Duodenal mucosa (tissue), 2 donors: ENCODE data around the gene HADH.
"Not testable (repeated sequence)": the region's sequence is repeated elsewhere in the genome, so short reads cannot be mapped to it uniquely, and the experiment has no call there.

ENCODE experiments used
- H3K27ac ChIP-seq: one replicate; pipeline ENCODE4 v1.7.0; 2013; ENCODE audit warnings: low read depth, low read length
- H3K27me3 ChIP-seq, 2 donors: one replicate each; pipeline ENCODE4 v1.7.0; 2013; ENCODE audit warnings: low read length in 2 of 2, control low read depth in 1 of 2; ENCODE audit not compliant: insufficient read depth in 2 of 2, control insufficient read depth in 1 of 2
- H3K36me3 ChIP-seq, 2 donors: one replicate each; pipeline ENCODE4 v1.7.0; 2013; ENCODE audit warnings: low read length in 2 of 2, control low read depth in 1 of 2; ENCODE audit not compliant: insufficient read depth in 2 of 2, control insufficient read depth in 1 of 2
- H3K4me1 ChIP-seq, 2 donors: one replicate each; pipeline ENCODE4 v1.7.0; 2013; ENCODE audit warnings: low read length in 2 of 2, control low read depth in 1 of 2; ENCODE audit not compliant: insufficient read depth in 2 of 2, control insufficient read depth in 1 of 2
- H3K4me3 ChIP-seq, 2 donors: one replicate each; pipeline ENCODE4 v1.7.0; 2013; ENCODE audit warnings: low read length in 2 of 2, low read depth in 1 of 2
- H3K9ac ChIP-seq, 2 donors: one replicate each; pipeline ENCODE4 v1.7.0; 2013; ENCODE audit warnings: low read length in 2 of 2, low read depth in 1 of 2
- H3K9me3 ChIP-seq, 2 donors: one replicate each; pipeline ENCODE4 v1.7.0; 2013; ENCODE audit warnings: low read length in 2 of 2, control low read depth in 1 of 2; ENCODE audit not compliant: control insufficient read depth in 1 of 2

HADH gene

DNA sequence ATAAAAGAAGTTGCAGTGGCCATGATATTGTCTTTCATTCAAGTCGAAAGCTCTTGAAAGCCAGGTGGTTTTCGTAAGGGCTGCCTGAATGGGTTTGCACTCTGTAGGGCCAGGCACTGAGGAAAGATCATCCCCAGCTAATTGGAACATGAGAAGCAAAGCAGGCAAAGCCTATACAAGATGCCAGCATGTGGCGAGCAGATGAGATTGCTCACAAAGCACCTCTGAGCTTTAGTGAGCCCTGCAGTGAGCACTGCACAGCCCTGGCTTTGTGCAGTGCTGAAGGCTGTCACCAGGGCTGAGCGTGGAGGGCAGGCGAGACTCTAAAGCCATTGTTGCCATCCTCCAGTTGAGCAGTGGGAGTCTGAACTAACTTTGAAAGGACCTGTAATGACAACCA is 53.8 kb downstream of the HADH start:
- Histone ChIP-seq H3K27me3 (no peaks in the 10 kb centered on the region), H3K9me3 (no peaks in the 10 kb centered on the region), H3K9ac (no peak overlapping the region), H3K27ac (no peak overlapping the region), H3K36me3 (no peaks in the 10 kb centered on the region), H3K4me1 (peaks cover 0 to 7% of the 10 kb centered on the region in 2 donors), H3K4me3 (no peak overlapping the region)

DNA sequence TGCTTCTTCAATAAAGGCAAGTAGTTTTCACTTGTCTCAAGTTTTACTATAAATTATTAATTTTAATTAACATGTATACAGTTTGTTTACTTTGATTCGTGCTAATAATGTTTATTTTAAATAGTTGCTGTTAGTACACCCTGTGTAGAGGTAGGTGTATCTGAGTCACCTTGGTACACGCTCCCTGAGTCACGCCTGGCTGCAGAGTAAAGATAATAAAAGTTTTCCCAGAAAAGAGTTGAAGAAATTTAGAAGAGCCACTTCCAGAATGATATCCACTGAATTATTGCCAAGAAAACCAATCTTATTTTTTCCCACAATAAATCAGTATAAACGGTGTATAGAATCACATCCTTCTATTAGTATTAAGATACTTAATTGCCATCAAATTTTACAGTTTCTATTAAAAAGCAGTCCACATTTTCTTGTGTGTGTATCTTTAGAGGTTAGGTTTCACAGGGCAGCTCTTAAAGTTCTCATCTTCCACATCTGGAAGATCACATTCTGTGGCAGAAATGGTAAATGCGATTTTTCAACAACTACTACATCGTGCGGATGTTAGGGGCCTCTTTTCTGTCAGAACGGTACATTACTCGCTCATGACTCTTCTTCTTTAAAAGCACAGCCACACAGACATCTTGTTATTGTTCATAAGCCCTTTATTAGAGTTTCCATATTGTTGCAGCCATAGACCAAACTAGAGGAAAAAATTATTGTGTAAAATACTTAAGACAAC is 55.4 kb downstream of the HADH start:
- no peaks in the 10 kb centered on the region for H3K27me3 ChIP-seq
- no peak overlapping the region for H3K4me3 ChIP-seq
- no peak overlapping the region for H3K27ac ChIP-seq
- H3K36me3 ChIP-seq, result no peaks in the 10 kb centered on the region
- H3K4me1 ChIP-seq, result peaks cover 4 to 11% of the 10 kb centered on the region in 2 donors
- H3K9ac ChIP-seq, result no peak overlapping the region
- H3K9me3 ChIP-seq, result no peaks in the 10 kb centered on the region

DNA sequence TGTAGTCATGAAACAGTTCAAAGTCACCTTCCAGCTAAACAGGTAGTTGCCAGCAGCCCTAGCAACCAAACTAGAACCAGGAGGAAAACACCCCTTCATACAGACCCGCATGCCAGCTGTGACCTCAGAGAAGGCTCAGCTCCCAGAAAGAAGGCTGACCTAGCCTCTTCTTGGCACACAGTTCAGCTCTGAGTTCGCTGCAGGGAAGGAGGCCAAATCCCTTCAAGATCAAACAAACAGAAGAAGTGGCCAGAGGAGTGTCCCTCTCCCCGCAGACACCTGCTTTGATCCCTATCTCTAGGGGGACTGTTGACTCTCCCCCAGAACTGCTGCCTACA is 56.0 kb downstream of the HADH start:
- no peak overlapping the region for H3K4me3 ChIP-seq
- no peak overlapping the region for H3K27ac ChIP-seq
- H3K27me3 ChIP-seq, result no peaks in the 10 kb centered on the region
- H3K36me3 ChIP-seq, result no peaks in the 10 kb centered on the region
- H3K9me3 ChIP-seq, result no peaks in the 10 kb centered on the region
- peaks cover 4 to 11% of the 10 kb centered on the region in 2 donors for H3K4me1 ChIP-seq
- H3K9ac ChIP-seq, result no peak overlapping the region

DNA sequence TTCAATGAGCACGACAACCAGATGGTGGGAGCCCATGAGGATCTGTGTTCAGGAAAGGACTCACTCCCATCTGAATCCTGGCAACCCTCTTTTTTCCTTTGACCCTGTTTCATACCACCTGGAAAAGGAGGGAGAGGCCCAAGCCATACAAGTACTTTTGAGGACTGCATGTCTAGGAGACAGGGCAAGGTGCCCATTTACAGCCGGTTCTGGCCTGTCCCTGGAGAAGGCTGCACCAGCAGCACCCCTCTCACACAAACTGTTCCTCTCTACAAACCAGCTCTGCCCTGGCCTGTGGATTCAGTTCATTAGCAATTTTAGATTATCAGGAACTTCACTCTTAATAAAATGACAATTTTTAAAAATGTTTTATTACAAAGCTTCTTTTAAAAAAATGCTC is 57.5 kb downstream of the HADH start:
- H3K9ac ChIP-seq, result no peak overlapping the region
- H3K27ac ChIP-seq, result no peak overlapping the region
- H3K27me3 ChIP-seq, result no peaks in the 10 kb centered on the region
- H3K4me1 ChIP-seq, result peaks cover 4 to 13% of the 10 kb centered on the region in 2 donors
- no peak overlapping the region for H3K4me3 ChIP-seq
- no peaks in the 10 kb centered on the region for H3K36me3 ChIP-seq
- no peaks in the 10 kb centered on the region for H3K9me3 ChIP-seq

DNA sequence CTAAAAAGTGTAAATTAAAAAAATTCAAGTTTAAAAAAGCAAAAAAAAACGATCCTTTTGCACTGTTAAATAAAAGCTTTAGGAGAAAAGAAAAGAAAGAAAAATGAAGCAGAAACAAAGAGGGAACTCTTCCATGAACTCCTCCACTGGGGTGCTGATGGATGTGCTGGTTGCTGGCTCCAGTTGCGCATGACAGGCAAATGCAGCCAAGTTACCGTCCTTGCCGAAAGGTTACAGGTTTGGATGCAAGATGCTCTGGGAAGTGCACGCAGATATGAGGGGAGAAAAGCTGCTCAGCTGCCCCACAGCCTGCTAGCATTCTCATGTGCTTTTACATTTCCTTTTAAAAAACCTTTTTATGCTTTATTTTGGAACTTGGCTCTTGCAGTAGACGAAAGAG is 58.5 kb downstream of the HADH start:
- Histone ChIP-seq H3K4me3 (no peak overlapping the region), H3K9ac (no peak overlapping the region), H3K36me3 (no peaks in the 10 kb centered on the region), H3K4me1 (peaks cover 12 to 23% of the 10 kb centered on the region in 2 donors), H3K9me3 (no peaks in the 10 kb centered on the region), H3K27me3 (no peaks in the 10 kb centered on the region), H3K27ac (no peak overlapping the region)

DNA sequence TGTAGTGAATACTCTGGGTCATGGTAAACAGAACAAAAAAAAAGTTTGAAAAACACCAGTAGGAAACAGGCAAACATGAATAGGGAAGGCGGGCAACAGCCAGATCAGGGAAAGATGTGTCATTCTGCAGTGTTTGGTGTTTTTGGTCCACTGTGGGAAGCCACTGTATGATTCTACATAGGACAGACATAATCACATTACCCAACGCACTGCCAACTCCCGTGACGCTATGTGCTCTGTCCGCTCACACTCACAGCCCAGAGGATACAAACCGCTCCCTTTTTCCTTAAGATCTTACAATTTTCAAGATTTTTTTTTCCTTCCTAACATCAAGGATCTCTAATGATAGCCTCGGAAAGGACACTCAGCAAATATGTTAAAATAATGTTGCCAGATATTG is 59.3 kb downstream of the HADH start:
- Histone ChIP-seq H3K4me3 (peak overlapping the region; percentile 57 to 61), H3K9me3 (no peaks in the 10 kb centered on the region), H3K4me1 (peaks cover 20 to 29% of the 10 kb centered on the region in 2 donors), H3K27ac (no peak overlapping the region), H3K27me3 (no peaks in the 10 kb centered on the region), H3K36me3 (no peaks in the 10 kb centered on the region), H3K9ac (no peak overlapping the region)

DNA sequence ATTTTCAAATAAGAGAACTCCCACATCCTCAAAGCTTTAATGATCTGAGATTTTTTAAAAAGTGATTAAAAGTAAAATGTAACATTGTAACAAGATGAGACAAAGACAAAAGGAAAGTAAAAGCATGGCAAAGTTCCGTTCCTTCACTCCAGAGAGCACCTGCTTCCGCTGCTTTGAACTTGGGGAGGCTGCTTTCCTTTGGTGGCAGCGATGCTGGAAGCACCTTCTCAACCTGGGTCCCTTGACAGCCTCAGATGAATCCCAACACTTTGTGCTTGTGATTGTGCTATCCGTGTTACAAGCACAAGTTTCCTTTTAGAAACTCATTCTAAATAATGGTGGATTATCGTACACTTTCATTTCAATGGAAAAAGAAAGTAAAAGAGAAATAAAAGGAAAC is 59.7 kb downstream of the HADH start:
- peak overlapping the region in 1 of 2 donors; percentile 21 for H3K9ac ChIP-seq
- H3K4me3 ChIP-seq, result peak overlapping the region; percentile 57 to 61
- H3K9me3 ChIP-seq, result no peaks in the 10 kb centered on the region
- H3K4me1 ChIP-seq, result peaks cover 24 to 29% of the 10 kb centered on the region in 2 donors
- no peaks in the 10 kb centered on the region for H3K27me3 ChIP-seq
- H3K27ac ChIP-seq, result no peak overlapping the region
- no peaks in the 10 kb centered on the region for H3K36me3 ChIP-seq

DNA sequence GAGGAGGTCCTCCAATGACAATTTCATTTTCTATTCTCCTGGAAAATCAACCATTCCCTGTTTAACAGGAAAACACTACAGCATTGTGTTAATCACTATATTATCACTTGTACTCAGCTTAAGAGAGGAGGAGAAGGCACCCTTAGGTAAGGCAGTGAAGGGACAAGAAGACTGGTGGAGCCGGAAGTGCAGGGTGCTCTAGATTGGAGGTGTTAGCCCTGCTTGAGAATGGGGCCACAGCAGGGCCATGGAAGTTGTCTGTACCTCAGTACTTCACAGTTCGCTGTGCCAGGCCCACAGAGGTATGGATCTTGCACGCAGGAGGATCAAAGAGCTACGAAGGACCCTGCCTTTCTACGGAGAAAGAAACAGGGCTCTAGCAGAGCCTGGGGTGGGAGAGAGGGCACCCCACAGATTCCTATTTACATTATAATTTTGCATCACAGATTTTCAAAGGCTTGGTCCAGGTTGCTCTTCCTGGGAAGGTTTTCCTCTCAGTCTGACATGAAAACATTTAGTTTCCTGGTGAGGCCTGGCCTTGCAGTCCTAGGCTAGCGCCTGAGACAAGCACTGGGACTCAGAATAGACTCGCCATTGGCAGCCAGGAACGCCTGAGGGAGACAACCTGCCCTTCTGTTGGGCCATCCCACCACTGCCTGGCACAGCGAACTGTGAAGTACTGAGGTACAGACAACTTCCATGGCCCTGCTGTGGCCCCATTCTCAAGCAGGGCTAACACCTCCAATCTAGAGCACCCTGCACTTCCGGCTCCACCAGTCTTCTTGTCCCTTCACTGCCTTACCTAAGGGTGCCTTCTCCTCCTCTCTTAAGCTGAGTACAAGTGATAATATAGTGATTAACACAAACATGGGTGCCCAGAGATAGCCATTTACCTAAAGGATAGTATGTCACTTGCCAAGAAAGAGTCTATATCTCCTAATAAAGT is 60.8 kb downstream of the HADH start:
- H3K9me3 ChIP-seq, H3K4me3 ChIP-seq, H3K27ac ChIP-seq, H3K36me3 ChIP-seq, H3K27me3 ChIP-seq, H3K9ac ChIP-seq: not testable (repeated sequence)
- peaks cover 24 to 27% of the 10 kb centered on the region in 2 donors for H3K4me1 ChIP-seq

DNA sequence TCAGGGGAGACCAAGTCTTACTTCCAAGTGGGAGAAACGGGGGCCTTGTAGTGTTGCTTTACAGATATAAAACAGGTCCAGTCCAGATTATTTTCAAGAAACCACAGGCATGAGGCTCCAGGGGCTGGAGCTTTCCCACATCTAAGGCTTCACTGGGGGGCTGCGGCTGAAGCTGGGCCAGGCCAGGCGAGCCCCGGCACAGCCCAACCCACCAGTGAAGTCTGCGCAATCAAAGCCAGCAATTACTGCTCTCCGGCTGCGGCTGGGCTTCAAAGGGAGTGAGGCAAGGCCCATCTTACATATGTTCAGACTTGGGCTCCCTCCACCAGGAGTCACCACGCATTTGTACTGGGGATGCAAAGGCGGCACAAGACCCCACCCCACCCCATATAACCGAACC is 61.7 kb downstream of the HADH start:
- Histone ChIP-seq H3K27ac (no peak overlapping the region), H3K9me3 (no peaks in the 10 kb centered on the region), H3K36me3 (no peaks in the 10 kb centered on the region), H3K27me3 (no peaks in the 10 kb centered on the region), H3K9ac (no peak overlapping the region), H3K4me3 (no peak overlapping the region), H3K4me1 (peaks cover 23 to 24% of the 10 kb centered on the region in 2 donors)

DNA sequence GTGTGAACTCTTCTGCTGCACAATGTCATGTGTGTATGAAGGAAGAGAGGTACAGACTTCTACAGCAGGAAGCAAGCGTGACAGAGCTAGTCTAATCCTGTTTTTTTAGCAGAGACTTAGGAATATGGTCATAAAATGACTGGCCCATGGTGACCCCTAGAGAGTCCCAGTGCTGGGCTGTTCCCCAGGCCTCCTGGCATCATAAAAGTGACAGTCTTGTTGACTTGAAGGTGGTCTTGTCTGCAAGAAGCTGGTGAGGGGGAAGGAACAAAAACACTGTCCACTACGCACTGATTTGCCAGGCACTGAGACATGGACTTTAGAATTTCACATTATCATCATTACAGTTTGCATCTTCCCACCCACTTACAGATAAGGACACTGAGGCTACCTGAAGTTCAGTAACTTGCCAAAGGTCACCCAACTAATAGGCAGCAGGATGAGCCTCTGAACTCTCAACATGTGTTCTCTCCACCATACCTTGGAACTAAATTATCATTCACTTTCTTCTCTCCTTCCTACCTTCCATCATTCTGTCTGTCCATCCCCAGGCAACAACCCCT is 63.0 kb downstream of the HADH start:
- H3K27me3 ChIP-seq, result no peaks in the 10 kb centered on the region
- no peaks in the 10 kb centered on the region for H3K36me3 ChIP-seq
- no peaks in the 10 kb centered on the region for H3K9me3 ChIP-seq
- H3K9ac ChIP-seq, result no peak overlapping the region
- H3K4me1 ChIP-seq, result peaks cover 23 to 24% of the 10 kb centered on the region in 2 donors
- no peak overlapping the region for H3K4me3 ChIP-seq
- no peak overlapping the region for H3K27ac ChIP-seq
